Measurements from ENCODE around the gene ATP1B1.

ATP1B1 gene

GRCh38 chr1:169180174-169180573 is 73.7 kb downstream of the ATP1B1 start:
- H3K9me3 ChIP-seq (ENCODE audit: control insufficient read depth, insufficient read depth, low read length): no peaks in the 10 kb centered on the region
- H3K27ac ChIP-seq (ENCODE audit: low read depth, low read length): no peak overlapping the region
- no peak for TF ChIP-seq EZH2phosphoT487 (IDR thresholded peaks at IDR 0.05; ENCODE audit: borderline replicate concordance, low read length)
- TF ChIP-seq, protein P1, sequence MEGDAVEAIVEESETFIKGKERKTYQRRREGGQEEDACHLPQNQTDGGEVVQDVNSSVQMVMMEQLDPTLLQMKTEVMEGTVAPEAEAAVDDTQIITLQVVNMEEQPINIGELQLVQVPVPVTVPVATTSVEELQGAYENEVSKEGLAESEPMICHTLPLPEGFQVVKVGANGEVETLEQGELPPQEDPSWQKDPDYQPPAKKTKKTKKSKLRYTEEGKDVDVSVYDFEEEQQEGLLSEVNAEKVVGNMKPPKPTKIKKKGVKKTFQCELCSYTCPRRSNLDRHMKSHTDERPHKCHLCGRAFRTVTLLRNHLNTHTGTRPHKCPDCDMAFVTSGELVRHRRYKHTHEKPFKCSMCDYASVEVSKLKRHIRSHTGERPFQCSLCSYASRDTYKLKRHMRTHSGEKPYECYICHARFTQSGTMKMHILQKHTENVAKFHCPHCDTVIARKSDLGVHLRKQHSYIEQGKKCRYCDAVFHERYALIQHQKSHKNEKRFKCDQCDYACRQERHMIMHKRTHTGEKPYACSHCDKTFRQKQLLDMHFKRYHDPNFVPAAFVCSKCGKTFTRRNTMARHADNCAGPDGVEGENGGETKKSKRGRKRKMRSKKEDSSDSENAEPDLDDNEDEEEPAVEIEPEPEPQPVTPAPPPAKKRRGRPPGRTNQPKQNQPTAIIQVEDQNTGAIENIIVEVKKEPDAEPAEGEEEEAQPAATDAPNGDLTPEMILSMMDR (IDR thresholded peaks at IDR 0.05; ENCODE audit: low read depth, low read length, poor library complexity, severe bottlenecking): no peak
- H3K79me2 ChIP-seq (ENCODE audit: control insufficient read depth, low read length): no peaks in the 10 kb centered on the region
- H3F3A ChIP-seq (ENCODE audit: control insufficient read depth, insufficient read depth): no peaks in the 10 kb centered on the region
- no peaks in the 10 kb centered on the region for H3K27me3 ChIP-seq (ENCODE audit: control insufficient read depth, low read length)
- H3K9me2 ChIP-seq (replicated peaks; ENCODE audit: control insufficient read depth, low read length): no peaks in the 10 kb centered on the region
- no peaks in the 10 kb centered on the region for H3K36me3 ChIP-seq (ENCODE audit: control insufficient read depth, low read length)
- no peak overlapping the region for H3K4me3 ChIP-seq (ENCODE audit: low read length)
- no peaks in the 10 kb centered on the region for H3K4me1 ChIP-seq (ENCODE audit: control insufficient read depth, low read length)
- no peaks in the 10 kb centered on the region for H4K20me1 ChIP-seq (ENCODE audit: control insufficient read depth, insufficient read depth, low read depth, low read length)
- H3K4me2 ChIP-seq (ENCODE audit: low read length): no peak overlapping the region

All from DOHH2 (cell line).